NCI-H2107 (cell line): Measurements from ENCODE around the gene VPS36.
"Not testable (repeated sequence)": the region's sequence is repeated elsewhere in the genome, so short reads cannot be mapped to it uniquely, and the experiment has no call there.

Source experiments
- DNase-seq: peaks from one replicate; lab custom pipeline; 2025; lab: John Stamatoyannopoulos, UW

The VPS36 gene

DNA sequence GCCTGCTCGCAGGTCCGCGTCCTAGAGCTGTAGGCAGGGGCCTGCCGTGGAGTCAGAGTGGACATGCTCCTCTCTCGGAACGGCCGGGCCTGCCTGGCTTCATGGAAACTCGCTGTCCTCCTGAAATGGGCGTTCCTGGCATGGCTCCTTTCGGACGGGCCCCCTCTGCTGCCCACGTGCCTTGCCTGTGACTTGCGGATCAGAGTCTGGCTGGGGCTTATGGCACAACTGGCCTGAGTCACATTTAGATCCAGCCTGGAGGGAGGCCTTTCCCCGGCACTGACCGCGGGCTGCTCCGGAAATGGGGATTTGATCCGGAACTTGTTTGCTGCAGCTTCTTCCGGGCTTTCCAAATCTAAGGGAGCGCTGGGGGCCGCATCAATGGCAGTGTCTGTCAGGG, 72.5 kb downstream of the VPS36 start:
- no peak for DNase-seq

DNA sequence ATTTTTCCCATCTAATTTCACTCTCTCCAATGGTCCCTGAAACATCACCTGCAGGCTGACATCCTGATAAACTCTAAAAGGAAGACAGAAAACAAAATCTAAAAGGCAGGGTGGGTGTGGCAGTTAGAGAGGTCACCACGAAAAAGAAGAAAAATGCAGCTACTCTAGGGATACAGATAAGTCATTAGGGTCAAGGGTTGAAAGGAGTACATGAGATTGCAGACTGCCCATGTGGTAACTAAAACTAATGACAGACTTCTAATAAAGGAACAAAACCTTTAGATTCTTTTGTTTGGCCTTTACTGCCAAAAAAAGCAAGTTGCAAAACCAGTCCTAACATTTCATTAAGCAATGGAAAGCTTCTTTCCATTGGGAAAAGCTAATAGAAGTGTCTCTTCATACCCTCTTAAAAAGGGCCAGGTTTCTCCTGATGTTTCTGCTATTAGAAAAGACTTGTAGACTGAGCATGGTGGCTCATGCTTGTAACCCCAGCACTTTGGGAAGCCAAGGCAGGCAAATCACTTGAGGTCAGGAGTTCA, 75.5 kb downstream of the VPS36 start:
- DNase-seq: no peak

DNA sequence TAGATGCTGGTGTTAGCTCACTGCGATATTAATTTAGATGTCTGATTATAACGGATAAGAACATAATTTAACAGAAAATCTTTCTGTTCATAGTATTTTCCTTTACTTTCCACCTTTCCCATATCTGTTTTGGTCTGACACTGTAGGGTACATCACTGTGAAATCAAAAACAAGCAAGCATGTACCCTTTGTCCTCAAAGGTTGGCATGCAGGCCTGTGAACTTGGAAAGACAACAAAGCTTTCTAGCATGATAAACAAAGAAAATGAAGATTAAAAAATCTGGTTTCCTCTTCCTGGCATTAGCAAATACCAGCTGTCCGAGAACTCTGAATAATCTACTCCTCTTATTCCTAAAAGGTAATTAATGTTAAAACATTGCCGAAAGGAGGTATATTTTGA, 76.0 kb downstream of the VPS36 start:
- DNase-seq: no peak

DNA sequence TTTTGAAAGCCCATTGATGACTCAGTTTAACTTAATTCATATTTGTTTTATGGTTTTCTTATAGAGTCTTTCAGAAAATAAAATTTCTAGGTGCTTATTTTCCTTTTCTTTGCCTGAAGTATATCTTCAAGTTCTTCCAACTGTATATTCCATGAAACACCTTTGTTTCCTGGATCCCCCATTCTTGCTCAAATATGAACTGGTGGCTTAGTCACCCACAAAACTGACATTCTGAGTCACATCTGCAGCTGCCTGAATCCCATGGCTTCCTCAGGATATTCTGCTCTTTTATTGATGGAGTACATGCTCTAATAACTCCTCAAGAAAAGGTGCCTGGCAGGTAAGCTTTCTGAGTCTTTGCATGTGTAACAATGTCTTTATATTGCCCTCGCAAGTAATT, 77.2 kb downstream of the VPS36 start:
- DNase-seq: not testable (repeated sequence)

DNA sequence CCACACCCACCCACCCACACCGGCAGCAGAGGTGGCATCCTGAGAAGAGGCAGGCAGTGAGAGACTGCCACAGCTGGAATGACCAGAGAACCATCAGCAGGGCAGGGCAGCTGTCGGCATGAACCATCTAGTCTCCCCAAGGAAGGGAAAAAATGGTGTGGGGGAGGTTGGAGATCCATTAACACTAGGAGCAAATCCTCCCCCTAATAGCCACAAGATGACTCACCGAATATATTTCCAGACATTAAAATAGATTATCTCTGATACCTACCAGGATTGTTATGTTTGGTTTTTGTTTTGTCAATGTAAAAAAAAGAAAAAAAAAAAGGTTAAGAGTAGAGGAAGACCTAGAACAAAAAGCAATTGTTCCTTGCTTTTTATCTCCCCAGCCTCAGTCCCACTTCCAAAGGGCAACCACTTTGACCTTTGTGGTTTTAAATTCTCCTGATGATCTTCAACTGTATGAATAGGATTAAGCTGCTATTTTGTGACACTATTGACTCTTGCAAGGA, 78.6 kb downstream of the VPS36 start:
- no peak for DNase-seq

DNA sequence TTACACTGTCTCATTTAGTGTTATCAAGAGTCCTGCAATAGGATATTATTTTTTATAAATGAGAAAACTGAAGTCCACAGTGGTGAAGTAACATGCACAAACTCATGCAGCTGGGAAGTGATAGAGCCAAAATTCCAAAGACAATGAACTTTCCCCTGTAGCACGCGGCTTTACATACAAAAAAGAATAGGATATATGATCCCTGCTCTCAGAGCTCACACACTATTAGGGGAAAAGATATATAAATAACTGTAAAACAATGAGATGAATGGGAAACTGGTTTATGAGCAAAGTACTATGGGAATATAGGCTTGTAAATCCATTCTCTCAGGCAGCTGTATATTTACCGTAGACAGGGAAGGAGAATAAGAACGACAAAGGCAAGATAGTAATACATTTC, 84.1 kb downstream of the VPS36 start:
- DNase-seq: no peak
